K562 (cell line): ENCODE measurements around the gene TMEM92. TPM values are rescaled to one million over a fixed set of nuclear protein-coding genes. Genes with fewer than 3 reads are reported as not detected.

Experiments
- ATAC-seq: fragments of 200-7000 bp; cut with Tn5 transposase; 3 replicates; pipeline ENCODE4 v1.9.1; 2020; ENCODE audit warnings: moderate library complexity
- BruUV-seq: library from RNA; stranded (reverse); fragments of 400-500 nt; replicated peaks from 2 replicates; lab custom pipeline; 2021; lab: Mats Ljungman, UMichigan
- CTCF ChIA-PET: fragments of 300-600 bp; formaldehyde crosslinking; extraction: SDS; loops from one replicate; lab custom pipeline; 2021; ENCODE audit warnings: low intra/inter-chr PET ratio; lab: Yijun Ruan, JAX
- POLR2A ChIA-PET: fragments of 300-600, 350-650 bp; sonication (Branson Sonifier 250); formaldehyde crosslinking; extraction: SDS; loops from one replicate; lab custom pipeline; 2021; ENCODE audit warnings: antibody characterized with exemption, inconsistent platforms; lab: Yijun Ruan, JAX
- DNase-seq, 4 experiments: peaks; one replicate each; pipeline versions ENCODE4 v3.0.0 to v3.0.0-alpha.2; 2011 to 2018; ENCODE audit warnings: low spot score in 3 of 4, mixed read lengths in 3 of 4; ENCODE audit errors: extremely low read depth in 1 of 4
- FAIRE-seq: peaks from 2 replicates; lab custom pipeline; 2011; peaks lifted over from hg19 to GRCh38; lab: Jason Lieb, UNC
- H2AFZ ChIP-seq: 2 replicates; pipeline ENCODE4 v1.6.0; 2011; ENCODE audit warnings: low read depth, low read length, control low read depth, inconsistent platforms
- H3K27ac ChIP-seq: fragments of 200-600 bp; 3 replicates; pipeline ENCODE4 v1.8.0; 2011; ENCODE audit warnings: low read depth, mild to moderate bottlenecking, control low read depth, inconsistent platforms, low read length, moderate library complexity, mixed read lengths; ENCODE audit errors: extremely low read depth
- H3K27me3 ChIP-seq, 2 experiments: fragments of 300-600 bp in 1 of 2; 2 replicates in 1 of 2; 3 replicates in 1 of 2; pipeline versions ENCODE4 v1.6.0 to v1.8.0; 2011; ENCODE audit warnings: inconsistent platforms in 2 of 2, low read length in 2 of 2, mild to moderate bottlenecking in 1 of 2, mixed read lengths in 1 of 2, moderate library complexity in 1 of 2; ENCODE audit not compliant: control insufficient read depth in 2 of 2, insufficient read depth in 2 of 2
- H3K36me3 ChIP-seq: fragments of 300-600 bp; 3 replicates; pipeline ENCODE4 v1.8.0; 2011; ENCODE audit warnings: mild to moderate bottlenecking, low read length, inconsistent platforms; ENCODE audit not compliant: control insufficient read depth, insufficient read depth
- H3K4me1 ChIP-seq, 2 experiments: fragments of 200-600 bp in 1 of 2; replicated peaks in 1 of 2; 2 replicates in 1 of 2; 3 replicates in 1 of 2; pipeline versions ENCODE4 v1.5.1 to v1.8.0; 2011; ENCODE audit warnings: inconsistent platforms in 2 of 2, low read length in 2 of 2, mild to moderate bottlenecking in 1 of 2, mixed read lengths in 1 of 2, moderate library complexity in 1 of 2; ENCODE audit not compliant: control insufficient read depth in 2 of 2, insufficient read depth in 2 of 2
- H3K4me2 ChIP-seq: 2 replicates; pipeline ENCODE4 v1.6.1; 2011; ENCODE audit warnings: low read length, control low read depth, inconsistent platforms, mixed read lengths; ENCODE audit not compliant: insufficient read depth
- H3K4me3 ChIP-seq: fragments of 200-600 bp; sonication (generic), shearing (Covaris generic); 2 replicates; pipeline ENCODE4 v1.5.1; 2016; ENCODE audit warnings: control low read depth, inconsistent platforms
- H3K79me2 ChIP-seq: fragments of 200-600 bp; 3 replicates; pipeline ENCODE4 v1.8.0; 2011; ENCODE audit warnings: low read length, inconsistent platforms; ENCODE audit not compliant: control insufficient read depth, insufficient read depth
- H3K9ac ChIP-seq, 2 experiments: 2 replicates each; pipeline versions ENCODE4 v1.6.0 to v1.6.1; 2011; ENCODE audit warnings: low read depth in 2 of 2, low read length in 2 of 2, control low read depth in 1 of 2, inconsistent platforms in 1 of 2, mild to moderate bottlenecking in 1 of 2, mixed read lengths in 1 of 2; ENCODE audit not compliant: insufficient read depth in 1 of 2
- H3K9me1 ChIP-seq: one replicate; pipeline ENCODE4 v1.6.0; 2011; ENCODE audit warnings: inconsistent platforms, mild to moderate bottlenecking, low read length, moderate library complexity; ENCODE audit not compliant: control insufficient read depth, insufficient read depth
- H3K9me3 ChIP-seq: replicated peaks from 2 replicates; pipeline ENCODE4 v1.5.1; 2011; ENCODE audit warnings: low read depth, low read length, inconsistent platforms; ENCODE audit not compliant: control insufficient read depth, insufficient read depth
- H4K20me1 ChIP-seq: replicated peaks from 2 replicates; pipeline ENCODE4 v1.6.1; 2011; ENCODE audit warnings: low read length, inconsistent platforms, mixed read lengths; ENCODE audit not compliant: control insufficient read depth, insufficient read depth
- BACH1 ChIP-seq: fragments of 200-800 bp; sonication (Bioruptor generic); IDR thresholded peaks from 2 replicates; pipeline ENCODE4 v1.6.1; 2016; ENCODE audit warnings: missing genetic modification characterization, missing compliant biosample characterization
- BDP1 ChIP-seq: IDR thresholded peaks from 3 replicates; pipeline ENCODE4 v1.6.1; 2011; ENCODE audit not compliant: insufficient read length, insufficient read depth
- BRD9 ChIP-seq: fragments of 450-650 bp; IDR thresholded peaks from 2 replicates; pipeline ENCODE4 v1.6.1; 2018; ENCODE audit warnings: low read depth; ENCODE audit not compliant: partially characterized antibody
- CBX3 ChIP-seq, 2 experiments: IDR thresholded peaks; 1 replicate in 1 of 2; 2 replicates in 1 of 2; pipeline ENCODE4 v1.6.1; 2012; ENCODE audit warnings: inconsistent platforms in 2 of 2, low read length in 2 of 2, borderline replicate concordance in 1 of 2, control low read depth in 1 of 2
- COPS2 ChIP-seq: fragments of 450-650 bp; conservative IDR thresholded peaks from 2 replicates; pipeline ENCODE4 v1.6.1; 2016; ENCODE audit warnings: mild to moderate bottlenecking, moderate library complexity
- CREM ChIP-seq: IDR thresholded peaks from 2 replicates; pipeline ENCODE4 v1.6.1; 2014; ENCODE audit warnings: antibody characterized with exemption, low read depth
- DPF2 ChIP-seq: fragments of 450-650 bp; IDR thresholded peaks from 2 replicates; pipeline ENCODE4 v1.6.1; 2016
- ESRRA ChIP-seq: fragments of 450-650 bp; IDR thresholded peaks from 2 replicates; pipeline ENCODE4 v1.6.1; 2014; ENCODE audit warnings: low read depth, mild to moderate bottlenecking, moderate library complexity, borderline replicate concordance
- KLF6 ChIP-seq: fragments of 250-450 bp; sonication (Bioruptor Pico); IDR thresholded peaks from 2 replicates; pipeline ENCODE4 v1.4.0; 2020; ENCODE audit warnings: mild to moderate bottlenecking, moderate library complexity, borderline replicate concordance
- RBM25 ChIP-seq: fragments of 200-400 bp; formaldehyde crosslinking; IDR thresholded peaks from 2 replicates; pipeline ENCODE4 v1.6.1; 2018; ENCODE audit warnings: low read length, low read depth, moderate library complexity; ENCODE audit not compliant: severe bottlenecking
- SFPQ ChIP-seq: fragments of 200-400 bp; formaldehyde crosslinking; IDR thresholded peaks from 2 replicates; pipeline ENCODE4 v1.6.1; 2017; ENCODE audit warnings: mild to moderate bottlenecking, low read depth, low read length, moderate library complexity
- ZNF134 ChIP-seq: fragments of 250-450 bp; sonication (Bioruptor Pico); conservative IDR thresholded peaks from 2 replicates; pipeline ENCODE4 v1.4.0; 2020
- ZNF407 ChIP-seq: fragments of 450-650 bp; IDR thresholded peaks from 2 replicates; pipeline ENCODE4 v1.6.1; 2016; ENCODE audit warnings: low read depth
- WGBS: fragments of 100-300 bp; shearing (Covaris generic); methylation state at CpG from one replicate; pipeline ENCODE4 v1.1.6; 2016; ENCODE audit warnings: low coverage, mixed read lengths; ENCODE audit not compliant: insufficient coverage; ENCODE audit errors: missing lambda C conversion rate; 5-methylcytosine and 5-hydroxymethylcytosine counted together
- in situ Hi-C: fragments of 300-500 bp; cut with MboI; formaldehyde crosslinking; loops from 4 replicates; pipeline ENCODE4 v1.15.0; 2018; ENCODE audit warnings: inconsistent platforms, mixed read lengths
- intact Hi-C: fragments of 100-400 bp; cut with micrococcal nuclease; formaldehyde crosslinking; loops from 2 replicates; pipeline ENCODE4 v1.14.2; 2022
- polyA plus RNA-seq, 8 experiments: library from polyadenylated mRNA; depleted of rRNA in 4 of 8; stranded (reverse) in 5 of 8; unstranded in 3 of 8; fragments of >200 nt; fragmentation: Nextera tagmentation in 2 of 8; fragmentation: Illumina TruSeq in 1 of 8; extraction: Ambion mirVana in 2 of 8; extraction: Trizol in 1 of 8; gene quantifications; 2 replicates each; pipeline versions ENCODE4 v1.2.1 to v1.2.3, GENCODE V29; 2011 to 2014; ENCODE audit warnings: inconsistent platforms in 1 of 8, missing spikeins in 1 of 8
- total RNA-seq, 7 experiments: library from RNA; depleted of rRNA in 6 of 7; stranded (reverse); fragments of >200 nt in 6 of 7; fragmentation: Illumina TruSeq in 2 of 7; extraction: Trizol in 2 of 7; gene quantifications; 2 replicates each; pipeline versions ENCODE4 v1.2.1 to v1.2.3, GENCODE V29; 2011 to 2021; ENCODE audit warnings: low replicate concordance in 1 of 7

TMEM92 gene
- total and polyA plus RNA-seq, 9 of the 15 experiments (the other 6 are each of a cell fraction or from before 2014, with no cell fraction given), result 0.14 to 2.1 (median 0.40) TPM

GRCh38 chr17:50248255-50248654 is 26.0 kb upstream of the TMEM92 start:
- Histone ChIP-seq H3K9me3 (0 out of 2 replicates have a peak, but pooled peaks cover 2% of the 10 kb centered on the region), H3K9ac (no peak overlapping the region), H2AFZ (no peak overlapping the region), H3K27ac (no peak overlapping the region), H3K79me2 (no peaks in the 10 kb centered on the region), H3K9me1 (no peaks in the 10 kb centered on the region), H3K4me3 (no peak overlapping the region), H3K36me3 (no peaks in the 10 kb centered on the region), H4K20me1 (no peaks in the 10 kb centered on the region), H3K27me3 (peaks cover 0 to 4% of the 10 kb centered on the region in 2 experiments; a peak in 1 of 5 replicates), H3K4me2 (no peak overlapping the region), H3K4me1 (no peaks in the 10 kb centered on the region)
- FAIRE-seq (no peak), ATAC-seq (no peak), DNase-seq (no peak)
- ChIA-PET POLR2A (no interaction called here), CTCF (no interaction called here)
- in situ Hi-C loops (no loop called here), intact Hi-C loops (no loop called here)
- BruUV-seq, result no TSS peak
- no peak for TF ChIP-seq ESRRA
- TF ChIP-seq RBM25, result peak; percentile 52
- TF ChIP-seq ZNF407, result no peak
- TF ChIP-seq KLF6 (CRISPR knock-in tag), result no peak
- TF ChIP-seq BACH1, result no peak
- 0 out of 3 replicates have a peak, but pooled peaks of 1 of the 2 experiments have one; percentile 40 for TF ChIP-seq CBX3 (IDR thresholded peaks at IDR 0.05; ENCODE audit: borderline replicate concordance in 1 of 2, low read length in 2 of 2)
- no peak for TF ChIP-seq BDP1
- no peak for TF ChIP-seq BRD9
- no peak for TF ChIP-seq SFPQ
- no peak for TF ChIP-seq DPF2
- TF ChIP-seq COPS2, result no peak
- TF ChIP-seq ZNF134, result no peak
- TF ChIP-seq CREM, result no peak
- 3% methylated on average over 2 of the region's 2 CpGs for WGBS
